NCI-H2107 treated with DMSO at 0.1 percent for 48 hours (cell line): ENCODE data around the gene CKAP2L.

Experiments used
- DNase-seq: peaks from one replicate; lab custom pipeline; 2025; ENCODE audit not compliant: unreplicated experiment; lab: John Stamatoyannopoulos, UW

CKAP2L gene

DNA sequence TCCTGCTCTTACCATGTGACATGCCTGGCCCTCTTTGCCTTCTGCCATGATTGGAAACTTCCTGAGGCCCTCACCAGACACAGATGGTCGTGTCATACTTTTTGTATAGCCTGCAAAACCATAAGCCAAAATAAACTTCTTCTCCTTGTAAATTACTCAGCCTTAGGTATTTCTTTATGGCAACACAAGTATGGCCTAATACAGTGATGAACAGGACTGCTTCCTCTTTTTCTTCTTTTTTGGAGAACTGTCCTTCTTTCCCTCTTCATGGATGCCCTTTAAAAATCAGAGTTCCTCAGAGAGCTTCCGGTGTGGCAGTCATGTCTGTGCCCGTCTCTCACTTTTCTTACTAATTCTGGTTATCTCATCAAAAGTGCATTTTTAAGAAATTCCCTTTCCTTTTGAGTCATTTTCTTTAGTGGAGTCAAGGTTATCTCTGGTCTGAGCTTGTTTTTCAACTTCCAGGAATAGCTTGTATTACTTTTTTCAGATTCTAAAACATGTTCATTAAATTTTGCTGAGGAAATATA is 29.1 kb upstream of the CKAP2L start:
- DNase-seq: no peak

- DNase-seq: no peak
Measured at GRCh38 chr2:112792419-112792818, 28.0 kb upstream of the CKAP2L start.

DNA sequence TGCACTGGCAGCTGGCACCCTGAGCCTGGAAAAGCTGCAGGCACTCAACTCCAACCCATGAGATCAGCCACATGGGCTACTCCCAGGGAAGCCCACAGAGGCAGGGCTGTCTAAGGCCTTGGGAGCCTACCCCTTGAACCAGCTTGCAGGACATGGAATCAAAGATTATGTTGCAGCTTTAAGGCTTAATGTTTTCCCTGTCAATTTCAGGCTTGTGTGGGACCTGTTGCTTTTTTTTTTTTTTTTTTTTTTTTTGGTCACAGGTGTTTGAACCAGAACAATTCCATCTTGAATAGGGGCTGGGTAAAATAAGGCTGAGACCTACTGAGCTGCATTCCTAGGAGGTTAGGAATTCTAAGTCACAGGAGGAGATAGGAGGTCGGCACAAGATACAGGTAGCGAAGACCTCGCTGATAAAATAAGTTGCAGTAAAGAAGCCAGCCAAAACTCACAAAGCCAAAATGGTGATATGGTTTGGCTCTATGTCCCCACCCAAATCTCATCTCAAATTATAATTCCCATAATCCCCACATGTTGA is 27.4 kb upstream of the CKAP2L start:
- no peak for DNase-seq

- no peak for DNase-seq
Measured at GRCh38 chr2:112791019-112791418, 26.6 kb upstream of the CKAP2L start.

GRCh38 chr2:112790305-112790704 is 25.9 kb upstream of the CKAP2L start:
- DNase-seq: no peak

DNA sequence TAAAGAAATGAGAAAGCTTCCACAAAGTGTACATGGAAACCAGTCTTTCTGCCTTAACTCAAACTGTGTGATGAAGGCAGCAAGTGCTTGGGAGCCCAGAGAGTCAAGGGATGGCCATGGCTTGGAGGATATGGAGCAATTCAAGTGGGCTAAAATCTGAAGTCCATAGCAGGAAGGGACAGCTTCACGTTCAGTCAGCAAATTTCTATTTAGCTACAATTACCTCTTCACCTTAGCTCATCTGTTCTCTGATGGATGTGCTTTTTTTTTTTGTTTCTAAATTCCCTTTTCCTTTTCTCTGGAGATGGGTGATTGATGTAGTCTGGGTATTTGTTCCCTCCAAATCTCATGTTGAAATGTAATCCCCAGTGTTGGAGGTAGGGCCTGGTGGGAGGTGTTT is 24.8 kb upstream of the CKAP2L start:
- DNase-seq: no peak

GRCh38 chr2:112788653-112789052 is 24.2 kb upstream of the CKAP2L start:
- no peak for DNase-seq

- DNase-seq: no peak
Measured at GRCh38 chr2:112787729-112788393, 23.5 kb upstream of the CKAP2L start.

- no peak for DNase-seq
Measured at GRCh38 chr2:112787294-112787693, 22.9 kb upstream of the CKAP2L start.

DNA sequence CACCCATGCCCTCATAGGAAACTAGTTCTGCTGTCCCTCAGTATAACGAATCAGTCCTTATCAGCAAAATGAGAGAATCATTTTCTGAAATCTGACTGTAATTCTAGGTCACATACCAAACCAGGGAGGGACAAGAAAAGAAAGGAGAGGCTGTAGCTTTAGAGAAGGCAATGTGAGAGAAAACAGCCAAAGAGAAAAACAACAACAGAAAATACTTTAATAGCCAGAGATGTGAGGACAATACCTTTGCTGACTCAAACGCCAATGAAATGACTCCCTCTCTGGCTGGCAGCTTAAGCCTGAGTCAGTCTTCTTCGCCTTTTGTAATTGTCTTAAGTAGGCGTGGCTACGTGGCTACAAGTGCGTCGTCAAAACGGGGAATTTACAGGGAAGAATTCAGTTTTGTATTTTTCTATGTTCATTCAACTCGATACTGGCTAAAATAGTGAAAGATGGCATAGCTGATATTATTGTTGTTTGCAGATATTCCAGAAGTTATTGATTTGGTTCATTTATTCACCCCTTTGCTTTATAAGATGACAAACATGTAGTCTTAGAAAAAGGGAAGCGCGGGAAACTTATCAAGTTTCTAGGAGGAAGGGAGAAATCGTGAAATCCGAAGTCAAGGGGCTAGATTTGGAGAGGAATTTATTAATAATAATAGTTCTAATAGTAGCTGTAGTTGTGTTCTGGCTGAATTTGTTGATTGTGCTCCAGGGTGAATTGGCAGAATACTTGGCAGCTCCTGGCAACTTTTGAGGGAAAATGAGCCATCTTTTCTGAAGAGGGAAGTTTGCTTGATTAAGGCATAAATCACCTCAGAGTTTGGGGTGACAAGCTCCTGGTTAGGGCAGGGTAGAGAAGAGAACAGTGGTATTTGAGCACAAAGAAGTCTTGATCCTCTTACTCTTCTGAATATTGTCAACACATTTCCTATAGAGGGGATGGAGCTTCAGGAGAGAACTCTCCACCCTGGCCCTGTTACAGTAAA is 20.1 kb upstream of the CKAP2L start, which contains the start of gene IL1A:
TSS of gene IL1A (minus strand) at position 295 of the 991 bp plus-strand sequence. CDS start 723 bp downstream, outside the sequence.
- no peak for DNase-seq

GRCh38 chr2:112783187-112783714 is 18.8 kb upstream of the CKAP2L start:
- DNase-seq: no peak

- no peak for DNase-seq
Measured at GRCh38 chr2:112782234-112782799, 17.9 kb upstream of the CKAP2L start.

- DNase-seq: no peak
Measured at GRCh38 chr2:112779598-112779997, 15.2 kb upstream of the CKAP2L start.

GRCh38 chr2:112777036-112777435 is 12.6 kb upstream of the CKAP2L start:
- DNase-seq: no peak

DNA sequence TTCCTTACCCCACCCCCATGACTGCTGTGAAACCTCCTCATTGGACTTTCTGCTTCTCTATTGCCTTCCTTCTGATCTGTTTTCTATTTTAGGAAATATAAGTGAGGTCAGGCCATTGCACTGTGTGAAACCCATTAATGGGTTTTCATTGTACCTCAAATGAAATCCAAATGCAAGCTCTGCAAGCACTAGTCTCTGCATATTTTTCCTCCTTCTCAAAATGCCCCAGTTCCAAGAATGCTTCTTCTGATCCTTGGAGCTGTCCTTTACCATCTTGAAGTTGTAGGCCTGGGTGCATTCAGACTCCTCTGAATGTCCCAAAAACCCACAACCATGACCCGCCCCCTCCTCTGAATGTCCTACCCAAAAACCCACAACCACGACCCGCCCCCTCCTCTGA is 11.7 kb upstream of the CKAP2L start:
- DNase-seq: no peak

- no peak for DNase-seq
Measured at GRCh38 chr2:112774536-112775285, 10.3 kb upstream of the CKAP2L start.

- DNase-seq: no peak
Measured at GRCh38 chr2:112773556-112773955, 9.1 kb upstream of the CKAP2L start.

DNA sequence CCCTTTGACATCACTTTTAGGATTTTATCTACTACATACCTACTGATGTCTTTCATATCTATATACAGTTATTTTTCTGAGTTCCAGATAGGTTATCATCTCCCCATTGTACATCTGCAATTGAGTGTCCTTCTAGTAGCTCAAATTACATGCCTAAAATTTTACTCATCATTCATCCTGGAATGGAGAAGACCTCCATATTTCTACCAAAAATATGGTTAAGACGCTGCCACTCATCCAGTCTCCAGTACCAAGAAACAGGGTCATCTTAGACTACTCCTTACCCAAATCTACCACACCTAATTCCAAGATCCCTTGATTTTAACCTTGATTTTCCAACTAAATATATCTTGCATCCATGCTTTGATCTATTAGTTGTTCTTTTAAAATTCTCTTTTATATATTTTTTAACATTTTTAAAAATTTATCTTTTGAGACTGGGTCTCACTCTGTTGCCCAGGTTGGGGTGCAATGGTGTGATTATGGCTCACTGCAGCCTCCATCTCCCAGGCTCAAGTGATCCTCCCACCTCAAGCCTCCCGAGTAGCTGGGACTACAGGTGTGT is 8.6 kb upstream of the CKAP2L start:
- no peak for DNase-seq

GRCh38 chr2:112772322-112772721 is 7.9 kb upstream of the CKAP2L start:
- DNase-seq: no peak

DNA sequence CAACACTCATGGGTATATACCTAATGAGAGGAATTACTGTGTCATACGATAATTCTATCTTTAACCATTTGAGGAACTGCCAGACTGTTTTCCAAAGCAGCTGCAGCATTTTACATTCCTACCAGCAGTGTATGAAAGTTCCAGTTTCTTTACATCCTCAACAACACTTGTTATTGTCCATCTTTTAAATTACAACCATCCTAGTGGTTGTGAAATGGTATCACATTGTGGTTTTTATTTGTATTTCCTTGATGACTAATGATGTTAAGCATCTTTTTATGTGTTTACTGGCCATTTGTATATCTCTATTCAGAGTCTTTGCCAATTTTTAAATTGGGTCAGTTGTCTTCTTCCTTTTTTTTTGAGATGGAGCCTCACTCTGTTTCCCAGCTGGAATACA is 4.0 kb upstream of the CKAP2L start:
- no peak for DNase-seq
